Measurements from ENCODE around the gene KLHL26.

The KLHL26 gene

GRCh38 chr19:18701250-18701608 is 64.4 kb downstream of the KLHL26 start:
- Histone ChIP-seq H2AFZ (ENCODE audit: low read depth, low read length) (no peak overlapping the region), H3K4me1 (ENCODE audit: low read length) (peaks cover 31% of the 10 kb centered on the region), H3K9ac (ENCODE audit: low read length) (peak overlapping the region; percentile 58), H3K36me3 (replicated peaks; ENCODE audit: low read depth, low read length) (no peaks in the 10 kb centered on the region), H3K79me2 (ENCODE audit: low read length) (peaks cover 8% of the 10 kb centered on the region), H3K27me3 (ENCODE audit: low read depth, low read length) (peaks cover 12% of the 10 kb centered on the region), H3K4me3 (ENCODE audit: low read length) (peak overlapping the region; percentile 81), H3K9me3 (ENCODE audit: insufficient read depth, low read length) (no peaks in the 10 kb centered on the region), H3K27ac (ENCODE audit: low read length) (peak overlapping the region; percentile 78), H4K20me1 (ENCODE audit: insufficient read depth, low read length) (peaks cover 41% of the 10 kb centered on the region), H3K4me2 (ENCODE audit: low read length) (peak overlapping the region; percentile 99)
- no peak for TF ChIP-seq EZH2phosphoT487 (IDR thresholded peaks at IDR 0.05; ENCODE audit: low read depth)
- TF ChIP-seq CTCF (IDR thresholded peaks at IDR 0.05; ENCODE audit: low read depth, low read length) = no peak

GRCh38 chr19:18704054-18704453 is 67.2 kb downstream of the KLHL26 start:
- H3K27me3 ChIP-seq (ENCODE audit: low read depth, low read length) = peaks cover 7% of the 10 kb centered on the region
- H3K9ac ChIP-seq (ENCODE audit: low read length) = no peak overlapping the region
- TF ChIP-seq CTCF (IDR thresholded peaks at IDR 0.05; ENCODE audit: low read depth, low read length) (no peak), EZH2phosphoT487 (IDR thresholded peaks at IDR 0.05; ENCODE audit: low read depth) (no peak)
- H3K4me3 ChIP-seq (ENCODE audit: low read length) = no peak overlapping the region
- H3K4me1 ChIP-seq (ENCODE audit: low read length) = peaks cover 25% of the 10 kb centered on the region
- no peak overlapping the region for H3K4me2 ChIP-seq (ENCODE audit: low read length)
- no peak overlapping the region for H2AFZ ChIP-seq (ENCODE audit: low read depth, low read length)
- H3K79me2 ChIP-seq (ENCODE audit: low read length) = no peaks in the 10 kb centered on the region; the same call in 1 of the 2 replicates
- no peak overlapping the region for H3K27ac ChIP-seq (ENCODE audit: low read length)
- H4K20me1 ChIP-seq (ENCODE audit: insufficient read depth, low read length) = peaks cover 32% of the 10 kb centered on the region
- H3K9me3 ChIP-seq (ENCODE audit: insufficient read depth, low read length) = no peaks in the 10 kb centered on the region
- no peaks in the 10 kb centered on the region for H3K36me3 ChIP-seq (replicated peaks; ENCODE audit: low read depth, low read length)

DNA sequence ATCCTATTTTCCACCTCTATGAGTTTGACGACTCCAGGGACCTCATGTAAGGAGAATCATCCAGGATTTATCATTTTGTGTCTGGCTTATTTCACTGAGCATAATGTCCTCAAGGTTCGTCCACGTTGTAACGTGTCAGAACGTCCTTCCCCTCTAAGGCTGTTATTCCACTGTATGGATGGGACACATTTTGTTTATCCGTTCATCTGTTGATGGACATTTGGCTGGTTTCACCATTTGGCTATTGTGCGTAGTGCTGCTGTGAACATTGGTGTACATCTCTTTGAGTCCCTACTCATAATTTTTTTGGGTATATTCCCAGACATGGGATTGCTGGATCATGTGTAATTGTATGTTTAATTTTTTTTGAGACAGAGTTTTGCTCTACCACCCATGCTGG is 68.1 kb downstream of the KLHL26 start:
- Histone ChIP-seq H4K20me1 (ENCODE audit: insufficient read depth, low read length) (peaks cover 24% of the 10 kb centered on the region), H3K36me3 (replicated peaks; ENCODE audit: low read depth, low read length) (no peaks in the 10 kb centered on the region), H3K79me2 (ENCODE audit: low read length) (no peaks in the 10 kb centered on the region), H3K27me3 (ENCODE audit: low read depth, low read length) (peaks cover 4% of the 10 kb centered on the region), H3K27ac (ENCODE audit: low read length) (no peak overlapping the region), H2AFZ (ENCODE audit: low read depth, low read length) (no peak overlapping the region), H3K9ac (ENCODE audit: low read length) (no peak overlapping the region), H3K4me2 (ENCODE audit: low read length) (no peak overlapping the region), H3K4me3 (ENCODE audit: low read length) (no peak overlapping the region), H3K4me1 (ENCODE audit: low read length) (peaks cover 16% of the 10 kb centered on the region), H3K9me3 (ENCODE audit: insufficient read depth, low read length) (no peaks in the 10 kb centered on the region)
- TF ChIP-seq EZH2phosphoT487 (IDR thresholded peaks at IDR 0.05; ENCODE audit: low read depth) (no peak), CTCF (IDR thresholded peaks at IDR 0.05; ENCODE audit: low read depth, low read length) (no peak)

DNA sequence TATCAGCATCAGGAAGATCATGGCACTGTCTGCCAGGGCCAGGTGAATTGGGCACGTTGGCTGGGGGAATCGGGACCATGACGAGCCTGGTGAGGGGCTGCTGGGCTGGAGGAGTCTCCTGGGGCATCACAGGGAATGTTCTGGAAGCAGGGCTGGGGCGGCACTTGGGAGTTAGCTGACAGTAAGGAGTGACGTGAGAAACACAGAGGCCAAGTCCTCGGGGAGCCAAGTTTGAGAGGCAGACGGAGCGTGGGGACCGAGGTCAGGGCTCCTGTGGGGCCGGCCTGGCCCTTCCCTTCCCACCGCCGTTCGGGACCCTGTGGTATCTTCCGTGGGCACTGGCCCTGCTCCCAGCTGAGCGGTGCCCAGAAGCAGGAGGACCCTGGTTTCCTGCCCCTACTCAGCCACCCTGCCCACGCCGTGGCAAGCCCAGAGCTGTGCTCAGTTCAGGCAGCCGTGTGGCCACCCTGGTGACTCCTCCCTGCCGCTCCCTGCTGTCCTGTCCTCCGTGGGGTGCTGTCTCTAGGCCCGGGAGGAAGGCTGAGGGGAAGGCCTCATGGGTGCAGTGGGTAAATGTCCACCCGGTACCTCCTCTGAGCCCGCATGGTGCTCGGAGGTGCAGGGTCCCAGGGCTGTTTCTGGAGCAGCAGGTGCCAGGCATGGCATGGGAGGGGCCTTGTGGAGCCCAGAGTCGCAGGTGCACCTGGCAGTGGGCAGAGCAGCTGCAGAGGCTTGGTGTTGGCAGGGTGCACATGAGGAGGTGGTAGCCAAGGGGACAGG is 71.8 kb downstream of the KLHL26 start:
- Histone ChIP-seq H4K20me1 (ENCODE audit: insufficient read depth, low read length) (peaks cover 17% of the 10 kb centered on the region), H3K36me3 (replicated peaks; ENCODE audit: low read depth, low read length) (no peaks in the 10 kb centered on the region), H3K9ac (ENCODE audit: low read length) (no peak overlapping the region), H3K4me1 (ENCODE audit: low read length) (no peaks in the 10 kb centered on the region), H3K9me3 (ENCODE audit: insufficient read depth, low read length) (no peaks in the 10 kb centered on the region), H3K27ac (ENCODE audit: low read length) (no peak overlapping the region), H3K4me3 (ENCODE audit: low read length) (no peak overlapping the region), H3K27me3 (ENCODE audit: low read depth, low read length) (peaks cover 4% of the 10 kb centered on the region), H2AFZ (ENCODE audit: low read depth, low read length) (no peak overlapping the region), H3K4me2 (ENCODE audit: low read length) (no peak overlapping the region), H3K79me2 (ENCODE audit: low read length) (no peaks in the 10 kb centered on the region)
- TF ChIP-seq CTCF (IDR thresholded peaks at IDR 0.05; ENCODE audit: low read depth, low read length) (no peak), EZH2phosphoT487 (IDR thresholded peaks at IDR 0.05; ENCODE audit: low read depth) (no peak)
